ENCODE data around the gene TCOF1.

DNA sequence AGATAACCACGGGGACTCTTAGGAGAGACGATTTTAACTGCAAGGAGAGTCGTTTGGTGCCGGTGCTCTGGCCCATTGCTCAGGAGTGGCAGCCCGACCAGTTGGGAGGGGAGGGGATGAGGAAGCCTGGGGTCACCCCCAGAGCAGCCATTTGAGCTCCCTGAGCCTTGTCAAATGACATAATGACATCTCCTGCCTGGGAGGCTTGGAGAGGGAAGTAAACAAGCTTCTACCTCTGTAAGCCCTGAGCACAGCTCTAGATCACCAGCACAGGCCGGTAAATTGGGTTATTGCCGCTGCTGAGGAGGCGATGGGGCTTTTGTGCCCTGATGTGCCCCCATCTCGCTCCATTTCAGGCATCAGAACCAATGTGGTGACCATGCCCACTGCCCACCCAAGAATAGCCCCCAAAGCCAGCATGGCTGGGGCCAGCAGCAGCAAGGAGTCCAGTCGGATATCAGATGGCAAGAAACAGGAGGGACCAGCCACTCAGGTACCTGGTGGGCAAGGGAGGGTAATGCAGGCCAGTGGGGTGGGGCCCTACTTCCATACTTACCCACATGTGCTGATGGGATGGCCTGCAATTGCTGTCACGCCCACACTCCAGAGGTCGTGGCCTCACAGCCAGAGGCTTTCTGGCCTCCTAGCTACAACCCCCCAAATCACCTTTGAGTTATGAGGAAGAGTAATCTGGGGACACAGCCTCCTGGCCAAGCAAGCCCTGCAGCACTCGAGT is 32.2 kb downstream of the TCOF1 start:
- TF ChIP-seq EZH2 (IDR thresholded peaks at IDR 0.05; ENCODE audit: borderline replicate concordance, low read depth, low read length, poor library complexity, severe bottlenecking): no peak
- TF ChIP-seq, protein P1, sequence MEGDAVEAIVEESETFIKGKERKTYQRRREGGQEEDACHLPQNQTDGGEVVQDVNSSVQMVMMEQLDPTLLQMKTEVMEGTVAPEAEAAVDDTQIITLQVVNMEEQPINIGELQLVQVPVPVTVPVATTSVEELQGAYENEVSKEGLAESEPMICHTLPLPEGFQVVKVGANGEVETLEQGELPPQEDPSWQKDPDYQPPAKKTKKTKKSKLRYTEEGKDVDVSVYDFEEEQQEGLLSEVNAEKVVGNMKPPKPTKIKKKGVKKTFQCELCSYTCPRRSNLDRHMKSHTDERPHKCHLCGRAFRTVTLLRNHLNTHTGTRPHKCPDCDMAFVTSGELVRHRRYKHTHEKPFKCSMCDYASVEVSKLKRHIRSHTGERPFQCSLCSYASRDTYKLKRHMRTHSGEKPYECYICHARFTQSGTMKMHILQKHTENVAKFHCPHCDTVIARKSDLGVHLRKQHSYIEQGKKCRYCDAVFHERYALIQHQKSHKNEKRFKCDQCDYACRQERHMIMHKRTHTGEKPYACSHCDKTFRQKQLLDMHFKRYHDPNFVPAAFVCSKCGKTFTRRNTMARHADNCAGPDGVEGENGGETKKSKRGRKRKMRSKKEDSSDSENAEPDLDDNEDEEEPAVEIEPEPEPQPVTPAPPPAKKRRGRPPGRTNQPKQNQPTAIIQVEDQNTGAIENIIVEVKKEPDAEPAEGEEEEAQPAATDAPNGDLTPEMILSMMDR (conservative IDR thresholded peaks at IDR 0.05; ENCODE audit: low read depth, low read length): no peak
